HG03025 (cell line): ENCODE data around the gene DCBLD1.
A peak's percentile ranks its signal among the peaks of the same experiment; 100 is the strongest.
"Not testable (repeated sequence)": the region's sequence is repeated elsewhere in the genome, so short reads cannot be mapped to it uniquely, and the experiment has no call there.

Experiments used
- ATAC-seq: cut with Tn5 transposase; IDR thresholded peaks from one replicate; pipeline ENCODE4 v1.9.1; 2021; ENCODE audit warnings: mild to moderate bottlenecking, moderate library complexity; ENCODE audit not compliant: unreplicated experiment, low FRiP score

The DCBLD1 gene

GRCh38 chr6:117482240-117483003, at the start of gene DCBLD1:
Gene DCBLD1 (plus strand): TSS chr6:117482674. CDS start chr6:117482782, 108 bp downstream.
- ATAC-seq: peak; percentile 81

DNA sequence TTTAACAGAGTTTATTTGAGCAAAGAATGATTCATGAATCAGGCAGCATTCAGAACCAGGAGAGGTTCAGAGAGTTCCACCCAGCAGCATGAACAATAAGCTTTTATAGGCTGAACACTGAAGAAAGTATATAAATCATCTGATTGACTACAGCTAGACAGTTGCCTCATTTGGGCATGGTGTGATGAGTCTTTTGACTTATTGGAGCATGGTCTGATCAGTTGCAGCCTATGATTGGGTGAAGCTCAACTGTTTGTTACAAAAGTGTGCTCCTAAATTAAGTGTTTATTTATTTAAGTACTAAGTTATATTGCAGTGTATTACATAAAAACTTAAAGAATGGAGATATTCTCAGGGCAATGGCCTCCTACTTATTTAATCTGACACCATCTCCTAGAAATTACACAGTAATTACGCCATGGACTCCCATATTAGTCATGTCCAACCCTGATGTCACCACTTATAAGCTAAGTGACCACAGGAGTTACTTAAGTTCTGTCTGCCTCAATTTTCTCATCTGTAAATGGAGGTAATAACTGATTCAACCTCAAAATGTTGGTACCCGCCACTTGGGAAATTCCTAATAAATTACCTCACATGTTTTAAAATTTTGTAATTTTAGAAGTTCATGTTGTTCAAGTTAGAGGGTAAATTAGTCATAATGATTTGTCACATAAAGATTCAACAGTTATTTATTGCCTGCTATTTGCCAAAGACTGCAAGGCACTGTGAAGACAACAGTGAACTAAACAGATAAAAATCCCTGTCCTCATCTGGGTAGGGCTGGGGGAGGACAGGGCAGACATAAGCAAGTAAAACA, 41.6 kb upstream of the DCBLD1 start:
- no peak for ATAC-seq

DNA sequence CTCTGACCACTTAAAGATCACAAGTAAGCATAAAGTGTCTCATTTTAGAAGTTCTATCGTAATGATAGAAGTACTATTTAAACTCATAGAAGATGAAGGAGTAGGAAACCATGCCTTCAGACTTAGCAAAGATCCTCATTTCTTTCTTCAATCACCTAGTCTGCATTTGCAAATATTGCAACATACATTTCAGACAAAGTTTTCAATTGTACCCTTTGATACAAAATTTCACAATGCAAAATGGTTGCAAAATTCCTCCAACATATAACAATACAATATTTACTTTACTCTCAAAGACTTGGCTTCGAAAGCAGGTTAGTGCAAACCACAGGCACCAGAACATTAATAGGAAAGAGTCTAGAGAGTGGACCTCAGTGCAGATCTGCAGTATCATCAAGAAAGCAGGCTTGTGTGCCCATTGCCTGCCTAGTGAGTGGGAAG, 40.6 kb upstream of the DCBLD1 start:
- ATAC-seq: no peak

- ATAC-seq: not testable (repeated sequence)
These were observed 40.2 kb upstream of the DCBLD1 start for GRCh38 chr6:117442313-117442712.

DNA sequence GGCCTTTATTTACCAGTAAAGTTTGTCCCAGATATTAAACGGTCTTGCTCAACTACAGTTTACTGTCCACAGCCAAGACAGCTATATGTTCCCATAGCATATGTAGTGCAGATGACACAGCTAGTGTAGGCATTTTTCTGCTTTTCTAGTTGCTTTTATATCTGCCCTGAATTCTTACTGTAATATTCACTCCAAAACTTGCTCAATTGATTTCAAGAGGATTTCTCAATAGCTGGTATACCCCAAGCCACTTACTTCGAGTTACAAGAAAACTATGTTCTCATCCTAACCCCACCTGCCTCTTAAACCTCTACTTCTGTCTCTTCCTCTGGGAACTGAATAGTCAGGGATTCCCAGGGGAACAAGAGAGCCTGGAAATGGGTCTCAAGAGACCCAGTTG, 37.9 kb upstream of the DCBLD1 start:
- no peak for ATAC-seq

GRCh38 chr6:117446861-117447260, 35.6 kb upstream of the DCBLD1 start:
- no peak for ATAC-seq

DNA sequence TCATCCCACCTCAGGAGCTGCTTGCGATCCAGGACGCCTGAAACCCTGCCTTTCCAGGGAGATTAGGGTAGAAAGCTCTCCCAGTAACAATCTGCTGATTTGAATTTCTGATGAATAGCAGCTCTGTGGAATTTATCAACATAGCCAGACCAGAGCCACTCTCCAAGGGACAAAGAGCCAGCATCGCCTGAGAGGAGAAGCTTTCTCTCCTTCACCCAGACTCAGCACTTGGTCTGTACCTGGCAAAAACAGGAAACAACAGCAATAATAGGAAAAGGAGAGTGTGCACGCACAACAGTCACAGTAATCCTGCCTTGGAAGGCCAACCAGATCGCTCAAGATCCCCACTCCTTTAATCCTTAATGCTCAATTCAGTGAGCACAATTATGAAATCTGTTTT, 34.5 kb upstream of the DCBLD1 start:
- ATAC-seq: no peak

DNA sequence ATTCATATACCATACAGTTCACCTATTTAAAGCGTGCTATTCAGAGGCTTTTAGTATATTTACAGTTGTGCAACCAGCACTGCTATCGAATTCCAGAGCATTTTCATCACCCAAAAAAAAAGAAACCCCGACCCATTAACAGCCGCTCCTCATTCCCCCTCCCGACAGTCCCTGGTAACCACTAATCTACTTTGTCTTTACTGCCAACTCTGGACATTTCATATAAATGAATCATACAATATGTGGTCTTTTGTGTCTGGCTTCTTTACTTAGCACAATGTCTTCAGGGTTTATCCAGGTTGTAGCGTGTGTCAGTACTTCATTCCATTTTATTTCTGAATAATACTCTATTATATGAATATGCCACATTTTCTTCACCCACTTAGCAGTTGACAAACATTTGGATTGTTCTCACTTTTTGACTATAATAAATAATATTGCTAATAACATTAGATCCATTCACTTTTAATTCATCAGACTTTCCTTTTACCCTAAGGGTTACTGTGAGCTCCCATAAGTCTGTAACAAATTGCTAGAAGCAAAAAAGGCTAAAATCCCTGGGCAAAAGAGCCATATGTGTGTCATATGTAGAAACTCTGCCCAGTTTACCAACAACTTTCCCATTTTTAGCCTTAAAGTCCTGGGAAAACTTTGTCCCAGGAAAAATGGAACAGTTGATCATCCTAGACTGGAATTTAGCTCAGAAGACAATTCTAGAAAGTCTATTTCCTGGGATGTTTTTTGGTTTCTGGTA, 33.6 kb upstream of the DCBLD1 start:
- no peak for ATAC-seq

DNA sequence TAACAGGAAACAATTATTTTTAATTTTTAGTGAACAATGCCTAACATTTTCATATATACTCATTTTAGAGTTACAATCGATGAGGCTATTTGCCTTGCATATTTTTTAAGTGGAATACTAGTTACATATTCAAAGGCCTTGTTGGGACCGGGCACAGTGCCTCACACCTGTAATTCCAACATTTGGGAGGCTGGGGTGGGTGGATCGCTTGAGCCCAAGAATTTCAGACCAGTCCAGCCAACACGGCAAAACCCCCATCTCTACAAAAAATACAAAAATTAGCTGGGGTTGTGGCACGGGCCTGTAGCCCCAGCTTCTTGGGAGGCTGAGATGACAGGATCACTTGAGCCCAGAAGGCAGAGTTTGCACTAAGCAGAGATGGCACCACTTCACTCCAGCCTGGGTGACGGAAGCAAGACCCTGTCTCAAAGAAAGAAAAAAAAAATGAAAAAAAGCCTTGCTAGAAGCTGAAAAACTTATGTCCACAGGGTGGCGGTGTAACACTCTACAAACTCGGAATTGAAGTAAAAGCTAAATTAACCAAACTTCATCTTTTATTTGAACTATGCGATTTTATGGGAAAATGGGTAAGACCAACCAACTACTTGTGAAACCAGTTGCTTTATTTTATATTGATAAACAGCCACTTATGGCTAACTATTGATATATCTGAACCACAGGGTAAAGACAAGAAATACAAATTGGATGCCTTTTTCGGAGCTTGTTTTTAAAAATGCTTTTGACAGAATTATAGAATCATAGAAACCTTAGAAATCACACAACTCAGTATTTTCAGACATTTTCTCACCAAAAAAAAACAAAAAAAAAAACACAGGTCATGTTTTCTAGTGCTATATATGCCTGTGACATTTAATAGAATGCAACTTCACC, 32.7 kb upstream of the DCBLD1 start:
- no peak for ATAC-seq

DNA sequence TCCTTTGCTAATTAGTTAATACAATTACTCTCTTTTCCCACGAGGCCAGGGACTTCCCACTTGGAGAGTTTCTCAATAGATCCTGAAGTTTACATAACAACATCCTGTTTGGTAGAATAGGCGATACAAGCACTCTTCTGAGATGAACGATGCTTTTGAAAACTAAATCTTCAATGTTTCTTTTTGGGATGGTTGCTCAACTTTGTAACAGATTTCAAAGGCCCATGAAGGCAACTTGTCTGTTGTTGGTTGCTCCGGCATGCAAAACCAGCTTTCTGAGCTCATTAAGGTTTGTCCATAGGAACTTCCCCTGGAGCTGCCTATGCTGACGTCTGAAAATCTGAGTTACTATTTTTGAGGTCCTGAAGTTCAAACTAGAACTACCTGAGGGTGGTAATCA, 30.8 kb upstream of the DCBLD1 start:
- ATAC-seq: no peak

- no peak for ATAC-seq
These were observed 26.2 kb upstream of the DCBLD1 start for GRCh38 chr6:117456250-117456649.

GRCh38 chr6:117456998-117457397, 25.5 kb upstream of the DCBLD1 start:
- no peak for ATAC-seq

DNA sequence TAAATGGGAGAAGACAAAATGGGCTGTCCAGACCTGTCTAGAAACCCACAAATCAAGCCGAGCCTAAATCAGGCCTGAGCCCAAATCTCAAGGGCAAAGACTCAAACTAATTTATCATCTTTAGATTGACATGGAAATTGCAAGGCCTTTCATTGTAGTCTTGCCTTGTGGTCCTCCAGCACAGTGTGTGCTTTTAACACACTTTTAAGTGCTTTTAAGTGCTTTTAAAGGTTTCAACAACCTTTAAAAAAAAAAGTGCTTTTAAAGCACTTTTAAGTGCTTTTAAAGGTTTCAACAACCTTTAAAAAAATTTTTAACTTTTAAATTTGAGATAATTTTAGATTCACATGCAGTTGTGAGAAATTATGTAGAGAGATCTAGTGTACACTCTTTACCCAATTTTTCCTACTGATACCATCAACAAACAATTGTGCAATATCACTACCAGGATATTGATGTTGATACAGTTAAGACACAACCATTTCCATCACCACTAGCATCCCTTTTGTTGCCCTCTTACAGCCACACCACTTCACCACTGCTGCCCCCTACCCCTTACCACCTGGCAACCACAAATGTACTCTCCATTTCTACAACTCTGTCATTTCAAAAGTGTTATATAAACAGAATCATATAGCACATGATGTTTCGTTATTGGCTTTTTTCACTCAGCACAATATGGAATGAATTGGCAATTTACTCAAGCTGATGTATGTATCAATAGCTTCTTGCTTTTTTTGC, 23.1 kb upstream of the DCBLD1 start:
- ATAC-seq: no peak

DNA sequence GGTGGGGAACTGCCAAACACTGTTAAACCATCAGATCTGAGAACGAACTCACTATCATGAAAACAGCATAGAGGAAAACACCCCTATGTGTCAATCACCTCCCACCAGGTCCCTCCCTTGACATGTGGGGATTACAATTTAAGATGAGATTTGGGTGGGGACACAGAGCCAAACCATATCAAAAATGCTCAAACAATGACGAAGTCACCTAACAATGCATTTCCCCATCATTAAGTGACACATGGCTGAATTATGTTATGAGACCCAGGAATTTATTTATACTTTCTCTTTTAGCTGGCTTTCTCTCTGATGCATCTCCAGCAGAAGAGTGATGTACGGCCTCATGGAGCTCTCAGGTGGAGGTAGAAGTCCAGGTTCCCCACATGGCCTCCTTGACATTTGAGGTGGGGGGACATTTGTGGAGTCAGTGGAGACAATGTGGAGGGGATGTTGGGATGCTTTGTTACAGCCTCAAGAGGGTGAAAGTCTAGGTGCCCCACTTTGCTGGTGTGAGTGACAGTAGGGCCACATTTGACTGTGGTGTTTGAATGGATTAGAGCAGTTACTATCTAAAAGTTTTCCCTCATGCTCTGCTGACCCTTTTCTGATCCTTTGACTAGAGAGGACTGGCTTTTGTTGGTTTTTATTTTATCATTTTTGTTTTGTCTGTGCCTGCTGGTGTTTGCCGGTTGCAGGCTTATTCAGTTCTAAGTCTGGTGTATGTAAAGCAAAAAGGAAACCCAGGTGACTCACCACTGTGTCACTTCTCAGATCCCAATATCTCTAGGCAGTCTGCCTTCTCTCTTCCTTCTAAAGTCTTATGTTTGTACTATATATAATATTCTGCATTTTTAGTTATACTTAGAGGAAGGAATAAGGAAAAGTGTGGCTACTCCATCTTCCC, 18.5 kb upstream of the DCBLD1 start:
- ATAC-seq: no peak

DNA sequence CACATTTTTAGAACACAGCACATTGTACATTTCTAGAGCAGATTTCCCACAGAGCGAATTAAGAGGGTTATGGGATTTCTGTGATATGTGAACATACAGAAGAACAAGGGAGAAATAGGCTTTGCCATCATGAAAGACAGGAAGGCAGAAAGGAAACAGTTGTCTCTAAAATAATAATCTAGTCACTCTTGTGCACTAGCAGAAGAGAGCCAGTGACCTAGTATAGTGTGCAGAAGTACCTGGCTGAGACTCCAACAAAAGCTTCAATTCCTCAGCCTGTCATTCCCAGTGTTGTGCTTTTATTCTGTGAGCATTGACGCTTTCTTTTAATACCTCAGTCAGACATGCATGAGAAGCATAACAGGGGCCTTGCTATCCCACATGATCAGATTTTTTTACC, 17.8 kb upstream of the DCBLD1 start:
- no peak for ATAC-seq

GRCh38 chr6:117465691-117466090, 16.8 kb upstream of the DCBLD1 start:
- ATAC-seq: no peak

DNA sequence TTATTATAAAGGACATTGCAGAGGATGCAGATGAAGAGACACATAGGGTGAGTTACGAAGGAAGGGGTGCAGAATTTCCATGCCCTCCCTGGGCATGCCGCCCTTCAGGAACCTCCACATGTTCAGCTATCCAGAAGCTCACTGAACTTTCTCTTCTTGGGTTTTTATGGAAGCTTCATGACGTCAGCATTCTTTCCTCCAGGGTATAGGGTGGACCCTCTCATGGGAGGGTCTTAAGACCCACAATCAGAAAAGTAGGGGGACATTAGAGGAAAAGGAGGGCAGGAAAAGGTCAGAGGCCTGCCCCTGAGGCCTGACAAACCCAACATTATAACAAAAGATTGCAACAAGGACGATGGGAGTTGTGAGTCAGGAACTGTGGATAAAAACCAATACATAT, 14.6 kb upstream of the DCBLD1 start:
- ATAC-seq: no peak

DNA sequence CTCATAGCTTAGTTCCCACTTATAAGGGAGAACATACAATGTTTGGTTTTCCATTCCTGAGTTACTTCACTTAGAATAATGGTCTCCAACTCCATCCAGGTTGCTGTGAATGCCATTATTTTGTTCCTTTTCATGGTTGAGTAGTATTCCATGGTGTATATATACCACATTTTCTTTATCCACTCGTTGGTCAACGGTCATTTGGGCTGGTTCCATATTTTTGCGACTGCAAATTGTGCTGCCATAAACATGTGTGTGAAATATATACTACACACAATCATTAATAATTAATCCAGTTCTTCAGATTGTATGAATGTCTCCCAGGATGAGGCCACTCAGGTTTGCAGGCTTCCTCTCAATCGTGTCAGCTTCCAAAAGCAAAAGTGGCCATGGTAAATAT, 13.9 kb upstream of the DCBLD1 start:
- ATAC-seq: not testable (repeated sequence)
